HCT116 (cell line): ENCODE measurements around the gene CHST11. TPM values are rescaled to one million over a fixed set of nuclear protein-coding genes. Genes with fewer than 3 reads are reported as not detected.

Source experiments
- ATAC-seq: fragments of 200-7000 bp; cut with Tn5 transposase; 2 replicates; pipeline ENCODE4 v1.9.1; 2020; ENCODE audit warnings: mild to moderate bottlenecking, moderate library complexity
- BruUV-seq: library from RNA; stranded (reverse); fragments of 400-500 nt; replicated peaks from 2 replicates; lab custom pipeline; 2021; lab: Mats Ljungman, UMichigan
- CTCF ChIA-PET: fragments of 300-600 bp; sonication (Branson Sonifier 250); formaldehyde crosslinking; loops from one replicate; lab custom pipeline; 2021; ENCODE audit warnings: antibody characterized with exemption; lab: Charles Lee
- POLR2A ChIA-PET: fragments of 300-600, 350-600 bp; sonication (Branson Sonifier 250); formaldehyde crosslinking; loops from one replicate; lab custom pipeline; 2021; ENCODE audit warnings: antibody characterized with exemption; lab: Charles Lee
- RAD21 ChIA-PET, 2 experiments: fragments of 300-600 bp; sonication (Branson Sonifier 250); formaldehyde crosslinking; loops; one replicate each; lab custom pipeline; 2023; ENCODE audit warnings: low total read pairs in 2 of 2; ENCODE audit not compliant: uncharacterized antibody in 2 of 2, unreplicated experiment in 2 of 2, low non-redundant PET in 1 of 2; lab: Charles Lee
- DNase-seq: peaks from one replicate; pipeline ENCODE4 v3.0.0-alpha.2; 2010; ENCODE audit warnings: low read depth, low spot score
- H2AFZ ChIP-seq: fragments of 200-600 bp; shearing (Covaris generic), sonication (generic); 2 replicates; pipeline ENCODE4 v1.6.1; 2017; ENCODE audit warnings: low read depth, mixed run types, mixed read lengths, antibody characterized with exemption, low read length; ENCODE audit not compliant: poor library complexity, severe bottlenecking
- H3K27ac ChIP-seq: 2 replicates; pipeline ENCODE4 v1.5.1; 2012; ENCODE audit warnings: low read depth, low read length
- H3K27me3 ChIP-seq: fragments of 200-600 bp; sonication (generic); 2 replicates; pipeline ENCODE4 v1.6.1; 2016; ENCODE audit warnings: mixed run types, low read length, mixed read lengths; ENCODE audit not compliant: insufficient read depth
- H3K36me3 ChIP-seq, 2 experiments: fragments of 200-500 bp in 1 of 2; fragments of 200-600 bp in 1 of 2; sonication (Bioruptor generic) in 1 of 2; sonication (generic) in 1 of 2; 2 replicates each; pipeline versions ENCODE4 v1.5.1 to v1.6.1; 2014 to 2016; ENCODE audit warnings: low read length in 2 of 2, inconsistent platforms in 1 of 2, mixed read lengths in 1 of 2, mixed run types in 1 of 2; ENCODE audit not compliant: insufficient read depth in 2 of 2, control insufficient read depth in 1 of 2
- H3K4me1 ChIP-seq, 2 experiments: fragments of 200-600 bp in 1 of 2; sonication (generic) in 1 of 2; 2 replicates each; pipeline versions ENCODE4 v1.5.1 to v1.6.1; 2012 to 2017; ENCODE audit warnings: low read length in 2 of 2, inconsistent platforms in 1 of 2, mild to moderate bottlenecking in 1 of 2, mixed read lengths in 1 of 2, mixed run types in 1 of 2, moderate library complexity in 1 of 2; ENCODE audit not compliant: insufficient read depth in 2 of 2, control insufficient read depth in 1 of 2
- H3K4me2 ChIP-seq: fragments of 200-600 bp; sonication (generic); 2 replicates; pipeline ENCODE4 v1.6.1; 2017; ENCODE audit warnings: mixed run types, low read length, mixed read lengths
- H3K4me3 ChIP-seq, 2 experiments: fragments of 200-600 bp in 1 of 2; sonication (generic) in 1 of 2; replicated peaks in 1 of 2; 2 replicates each; pipeline ENCODE4 v1.5.1; 2011 to 2016; ENCODE audit warnings: low read length in 2 of 2, control low read depth in 1 of 2, low read depth in 1 of 2, mild to moderate bottlenecking in 1 of 2, mixed read lengths in 1 of 2, mixed run types in 1 of 2
- H3K79me2 ChIP-seq: fragments of 200-600 bp; sonication (generic); 2 replicates; pipeline ENCODE4 v1.6.1; 2017; ENCODE audit warnings: mild to moderate bottlenecking, mixed run types, low read length, moderate library complexity, mixed read lengths; ENCODE audit not compliant: insufficient read depth
- H3K9ac ChIP-seq: fragments of 200-600 bp; sonication (generic); 2 replicates; pipeline ENCODE4 v1.6.1; 2016; ENCODE audit warnings: low read length, mixed read lengths
- H3K9me2 ChIP-seq: fragments of 200-600 bp; sonication (generic), shearing (Covaris generic); 2 replicates; pipeline ENCODE4 v1.6.1; 2017; ENCODE audit warnings: mixed run types, mild to moderate bottlenecking, moderate library complexity; ENCODE audit not compliant: insufficient read depth
- H3K9me3 ChIP-seq, 2 experiments: fragments of 200-500 bp in 1 of 2; fragments of 200-600 bp in 1 of 2; sonication (Bioruptor generic) in 1 of 2; sonication (generic) in 1 of 2; 2 replicates each; pipeline ENCODE4 v1.6.1; 2014 to 2017; ENCODE audit warnings: low read length in 2 of 2, mixed read lengths in 2 of 2, inconsistent platforms in 1 of 2, low read depth in 1 of 2, mild to moderate bottlenecking in 1 of 2, mixed run types in 1 of 2, moderate library complexity in 1 of 2; ENCODE audit not compliant: control insufficient read depth in 1 of 2, insufficient read depth in 1 of 2
- H4K20me1 ChIP-seq: fragments of 200-600 bp; sonication (generic), shearing (Covaris generic); 2 replicates; pipeline ENCODE4 v1.6.1; 2017; ENCODE audit warnings: mixed run types, mild to moderate bottlenecking, moderate library complexity; ENCODE audit not compliant: insufficient read depth
- CBX3 ChIP-seq: IDR thresholded peaks from 2 replicates; pipeline ENCODE4 v1.6.1; 2012; ENCODE audit warnings: low read depth
- CEBPB ChIP-seq: IDR thresholded peaks from 2 replicates; pipeline ENCODE4 v1.6.1; 2012; ENCODE audit warnings: low read depth
- EGR1 ChIP-seq: IDR thresholded peaks from 2 replicates; pipeline ENCODE4 v1.6.1; 2012; ENCODE audit warnings: low read depth
- EZH2 ChIP-seq: fragments of 200-600 bp; sonication (generic); IDR thresholded peaks from 2 replicates; pipeline ENCODE4 v1.6.1; 2017; ENCODE audit warnings: antibody characterized with exemption, mixed run types
- EZH2phosphoT487 ChIP-seq: fragments of 200-600 bp; IDR thresholded peaks from 2 replicates; pipeline ENCODE4 v1.6.1; 2018; ENCODE audit warnings: antibody characterized with exemption, borderline replicate concordance
- FOSL1 ChIP-seq: IDR thresholded peaks from 2 replicates; pipeline ENCODE4 v1.6.1; 2012; ENCODE audit warnings: low read depth
- JUND ChIP-seq: IDR thresholded peaks from 2 replicates; pipeline ENCODE4 v1.6.1; 2012
- POLR2A ChIP-seq: IDR thresholded peaks from 2 replicates; pipeline ENCODE4 v1.7.0; 2011; ENCODE audit warnings: borderline replicate concordance; ENCODE audit not compliant: insufficient read depth, insufficient read length; ENCODE audit errors: extremely low read depth
- POLR2AphosphoS5 ChIP-seq: IDR thresholded peaks from 2 replicates; pipeline ENCODE4 v1.6.1; 2011; ENCODE audit warnings: mild to moderate bottlenecking, low read depth, low read length, moderate library complexity
- YY1 ChIP-seq: IDR thresholded peaks from 2 replicates; pipeline ENCODE4 v1.6.1; 2011; ENCODE audit warnings: low read length, low read depth, moderate library complexity, mild to moderate bottlenecking; ENCODE audit not compliant: insufficient replicate concordance; ENCODE audit errors: extremely low read depth
- ZNF274 ChIP-seq: fragments of 200-500 bp; sonication (Bioruptor generic); IDR thresholded peaks from 2 replicates; pipeline ENCODE4 v1.6.1; 2014; ENCODE audit warnings: mild to moderate bottlenecking, low read depth, low read length, inconsistent platforms
- intact Hi-C: fragments of 100-400 bp; cut with micrococcal nuclease; formaldehyde crosslinking; loops from 2 replicates; pipeline ENCODE4 v1.10.0; 2022
- total RNA-seq: library from RNA; stranded (reverse); gene quantifications from one replicate; pipeline ENCODE4 v1.2.1, GENCODE V29; 2021; ENCODE audit not compliant: unreplicated experiment
- TF ChIP-seq, protein P1 (sequence below): IDR thresholded peaks from 2 replicates; pipeline ENCODE4 v1.6.1; 2011; ENCODE audit warnings: mild to moderate bottlenecking, low read length, moderate library complexity; ENCODE audit not compliant: insufficient replicate concordance; ENCODE audit errors: extremely low read depth
- TF ChIP-seq, protein P2 (sequence below): IDR thresholded peaks from 2 replicates; pipeline ENCODE4 v1.6.1; 2012
- TF ChIP-seq, protein P3 (sequence below), 3 experiments: fragments of 200-600 bp in 1 of 3; sonication (generic) in 1 of 3; IDR thresholded peaks in 2 of 3; conservative IDR thresholded peaks in 1 of 3; 2 replicates each; pipeline ENCODE4 v1.5.1; 2012 to 2017; ENCODE audit warnings: low read depth in 2 of 3, low read length in 2 of 3, antibody characterized with exemption in 1 of 3, borderline replicate concordance in 1 of 3, control low read depth in 1 of 3, mild to moderate bottlenecking in 1 of 3, mixed read lengths in 1 of 3, mixed run types in 1 of 3, moderate library complexity in 1 of 3; ENCODE audit not compliant: insufficient read depth in 1 of 3

CHST11 gene
- total RNA-seq, 1 experiment from 2014 or later = 10.1 TPM

DNA sequence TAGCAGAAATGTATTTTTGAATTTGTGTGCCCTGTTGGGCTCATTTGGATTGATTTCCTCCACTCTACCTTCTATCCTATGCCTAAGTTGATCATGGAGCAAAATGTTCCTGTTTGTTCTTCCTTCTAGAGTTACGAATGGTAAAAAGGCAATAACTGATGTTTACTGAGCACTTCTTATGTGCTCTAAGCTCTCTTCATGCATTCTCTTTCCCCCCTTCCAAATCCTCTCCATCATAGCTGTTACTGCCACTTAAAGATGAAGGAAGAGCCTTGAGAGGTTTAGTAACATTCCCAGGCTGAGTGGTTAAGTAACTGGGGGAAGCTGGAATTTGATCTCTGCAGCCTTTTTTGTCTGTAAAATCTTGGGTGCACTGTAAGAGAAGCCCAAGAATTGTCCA is 60.1 kb downstream of the CHST11 start:
- intact Hi-C loops = no loop called here

DNA sequence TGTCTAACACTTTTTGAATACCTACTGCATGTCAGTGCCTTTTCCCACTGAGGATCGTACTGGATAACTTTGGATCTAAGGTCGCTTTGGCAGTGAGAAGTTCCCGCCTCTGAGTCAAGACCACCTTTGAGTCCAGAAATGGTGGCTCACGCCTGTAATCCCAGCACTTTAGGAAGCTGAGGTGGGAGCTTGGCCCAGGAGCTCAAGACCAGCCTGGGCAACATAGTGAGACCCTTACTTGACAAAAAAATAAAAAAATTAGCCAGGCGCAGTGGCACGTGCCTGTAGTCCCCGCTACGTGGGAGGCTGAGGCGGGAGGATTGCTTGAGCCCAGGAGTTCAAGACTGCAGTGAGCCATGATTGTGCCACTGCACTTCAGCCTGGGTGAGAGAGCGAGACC is 61.1 kb downstream of the CHST11 start:
- Histone ChIP-seq H3K9me2 (no peaks in the 10 kb centered on the region), H3K4me1 (peaks cover 0 to 8% of the 10 kb centered on the region in 2 experiments; a peak in 1 of 4 replicates), H3K27me3 (no peaks in the 10 kb centered on the region), H3K4me2 (no peak overlapping the region), H3K27ac (no peak overlapping the region), H3K79me2 (no peaks in the 10 kb centered on the region), H3K9me3 (no peaks in the 10 kb centered on the region), H2AFZ (no peak overlapping the region), H3K36me3 (no peaks in the 10 kb centered on the region), H3K9ac (no peak overlapping the region), H3K4me3 (no peak overlapping the region), H4K20me1 (no peaks in the 10 kb centered on the region)
- DNase-seq = no peak
- ChIA-PET CTCF (no interaction called here), POLR2A (no interaction called here), RAD21 (no interaction called here)
- ATAC-seq = no peak
- no TSS peak for BruUV-seq
- intact Hi-C loops = no loop called here
- no peak for TF ChIP-seq JUND
- TF ChIP-seq EZH2 = no peak
- no peak for TF ChIP-seq EZH2phosphoT487
- TF ChIP-seq CEBPB = no peak
- no peak for TF ChIP-seq CBX3
- TF ChIP-seq POLR2A = no peak
- TF ChIP-seq ZNF274 = no peak
- TF ChIP-seq POLR2AphosphoS5 = no peak
- TF ChIP-seq YY1 = no peak
- TF ChIP-seq, protein P1, sequence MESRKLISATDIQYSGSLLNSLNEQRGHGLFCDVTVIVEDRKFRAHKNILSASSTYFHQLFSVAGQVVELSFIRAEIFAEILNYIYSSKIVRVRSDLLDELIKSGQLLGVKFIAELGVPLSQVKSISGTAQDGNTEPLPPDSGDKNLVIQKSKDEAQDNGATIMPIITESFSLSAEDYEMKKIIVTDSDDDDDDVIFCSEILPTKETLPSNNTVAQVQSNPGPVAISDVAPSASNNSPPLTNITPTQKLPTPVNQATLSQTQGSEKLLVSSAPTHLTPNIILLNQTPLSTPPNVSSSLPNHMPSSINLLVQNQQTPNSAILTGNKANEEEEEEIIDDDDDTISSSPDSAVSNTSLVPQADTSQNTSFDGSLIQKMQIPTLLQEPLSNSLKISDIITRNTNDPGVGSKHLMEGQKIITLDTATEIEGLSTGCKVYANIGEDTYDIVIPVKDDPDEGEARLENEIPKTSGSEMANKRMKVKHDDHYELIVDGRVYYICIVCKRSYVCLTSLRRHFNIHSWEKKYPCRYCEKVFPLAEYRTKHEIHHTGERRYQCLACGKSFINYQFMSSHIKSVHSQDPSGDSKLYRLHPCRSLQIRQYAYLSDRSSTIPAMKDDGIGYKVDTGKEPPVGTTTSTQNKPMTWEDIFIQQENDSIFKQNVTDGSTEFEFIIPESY = no peak
- TF ChIP-seq EGR1 = no peak

More for the DNA sequence above, 60.1 kb downstream of the CHST11 start:
- Histone ChIP-seq H3K4me3 (no peak overlapping the region), H4K20me1 (no peaks in the 10 kb centered on the region), H3K4me1 (peaks cover 0 to 8% of the 10 kb centered on the region in 2 experiments; a peak in 1 of 4 replicates), H3K79me2 (no peaks in the 10 kb centered on the region), H2AFZ (no peak overlapping the region), H3K36me3 (no peaks in the 10 kb centered on the region), H3K9me3 (no peaks in the 10 kb centered on the region), H3K9me2 (no peaks in the 10 kb centered on the region), H3K4me2 (no peak overlapping the region), H3K9ac (no peak overlapping the region), H3K27me3 (no peaks in the 10 kb centered on the region), H3K27ac (no peak overlapping the region)
- TF ChIP-seq, protein P2, sequence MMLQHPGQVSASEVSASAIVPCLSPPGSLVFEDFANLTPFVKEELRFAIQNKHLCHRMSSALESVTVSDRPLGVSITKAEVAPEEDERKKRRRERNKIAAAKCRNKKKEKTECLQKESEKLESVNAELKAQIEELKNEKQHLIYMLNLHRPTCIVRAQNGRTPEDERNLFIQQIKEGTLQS = no peak
- no peak for TF ChIP-seq EZH2phosphoT487
- TF ChIP-seq FOSL1 = no peak
- TF ChIP-seq, protein P3, sequence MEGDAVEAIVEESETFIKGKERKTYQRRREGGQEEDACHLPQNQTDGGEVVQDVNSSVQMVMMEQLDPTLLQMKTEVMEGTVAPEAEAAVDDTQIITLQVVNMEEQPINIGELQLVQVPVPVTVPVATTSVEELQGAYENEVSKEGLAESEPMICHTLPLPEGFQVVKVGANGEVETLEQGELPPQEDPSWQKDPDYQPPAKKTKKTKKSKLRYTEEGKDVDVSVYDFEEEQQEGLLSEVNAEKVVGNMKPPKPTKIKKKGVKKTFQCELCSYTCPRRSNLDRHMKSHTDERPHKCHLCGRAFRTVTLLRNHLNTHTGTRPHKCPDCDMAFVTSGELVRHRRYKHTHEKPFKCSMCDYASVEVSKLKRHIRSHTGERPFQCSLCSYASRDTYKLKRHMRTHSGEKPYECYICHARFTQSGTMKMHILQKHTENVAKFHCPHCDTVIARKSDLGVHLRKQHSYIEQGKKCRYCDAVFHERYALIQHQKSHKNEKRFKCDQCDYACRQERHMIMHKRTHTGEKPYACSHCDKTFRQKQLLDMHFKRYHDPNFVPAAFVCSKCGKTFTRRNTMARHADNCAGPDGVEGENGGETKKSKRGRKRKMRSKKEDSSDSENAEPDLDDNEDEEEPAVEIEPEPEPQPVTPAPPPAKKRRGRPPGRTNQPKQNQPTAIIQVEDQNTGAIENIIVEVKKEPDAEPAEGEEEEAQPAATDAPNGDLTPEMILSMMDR (IDR thresholded peaks at IDR 0.05 in 2 of 3, conservative IDR thresholded peaks at IDR 0.05 in 1 of 3; ENCODE audit: borderline replicate concordance in 1 of 3, insufficient read depth in 1 of 3, low read depth in 2 of 3, low read length in 2 of 3) = no peak
- no TSS peak for BruUV-seq
- ATAC-seq = no peak
- no peak for DNase-seq
- POLR2A ChIA-PET = no interaction called here
- RAD21 ChIA-PET = no interaction called here
- CTCF ChIA-PET = no interaction called here
